Activated CD8-positive, alpha-beta memory T cell treated with anti-CD3 and anti-CD28 coated beads for 48 hours (primary cell): ENCODE data around the gene CFHR5.
"Not testable (repeated sequence)": the region's sequence is repeated elsewhere in the genome, so short reads cannot be mapped to it uniquely, and the experiment has no call there.

Source experiments
- DNase-seq, 3 experiments: peaks; one replicate each; pipeline ENCODE4 v3.0.0-alpha.2; 2020; ENCODE audit warnings: low read depth in 2 of 3, low spot score in 2 of 3

CFHR5 gene

DNA sequence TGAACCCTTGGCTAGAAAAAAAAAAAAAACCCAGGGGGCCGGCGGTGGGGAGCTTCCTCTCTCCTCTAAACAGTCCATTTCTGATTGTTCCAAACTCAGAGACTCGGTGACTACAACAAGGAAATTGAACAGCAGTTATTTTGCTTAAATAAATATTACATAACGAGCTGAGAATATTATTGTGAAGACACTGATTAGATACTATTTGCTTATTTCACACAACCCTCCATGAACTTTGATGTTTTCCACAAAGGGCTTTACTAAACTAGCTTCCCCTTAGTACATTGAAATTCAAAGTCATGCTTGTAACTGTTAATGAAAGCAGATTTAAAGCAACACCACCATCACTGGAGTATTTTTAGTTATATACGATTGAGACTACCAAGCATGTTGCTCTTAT, at the start of gene CFHR5:
CFHR5 (plus strand) TSS at position 279 of the 400 bp plus-strand sequence; CDS start at position 388, 109 bp downstream.
- no peak for DNase-seq

DNA sequence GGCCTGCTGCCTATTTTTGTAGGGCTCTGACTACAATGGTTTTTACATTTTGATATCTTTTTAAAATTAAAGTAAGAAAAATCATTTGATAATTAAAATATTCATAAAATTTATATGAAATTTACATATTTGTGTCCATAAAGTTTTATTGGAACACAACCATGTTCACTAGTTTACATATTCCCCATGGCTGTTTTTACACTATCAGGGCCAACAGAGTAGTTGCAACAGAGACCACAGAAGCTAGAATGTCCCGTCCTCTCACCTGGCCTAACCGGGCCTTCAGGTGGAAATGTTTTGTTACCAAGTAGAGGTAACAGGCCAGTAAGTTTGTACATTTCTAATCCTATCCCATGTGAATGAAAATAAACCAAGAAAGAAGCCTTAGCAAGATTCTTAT, 44.5 kb upstream of the CFHR5 start:
- not testable (repeated sequence) for DNase-seq

DNA sequence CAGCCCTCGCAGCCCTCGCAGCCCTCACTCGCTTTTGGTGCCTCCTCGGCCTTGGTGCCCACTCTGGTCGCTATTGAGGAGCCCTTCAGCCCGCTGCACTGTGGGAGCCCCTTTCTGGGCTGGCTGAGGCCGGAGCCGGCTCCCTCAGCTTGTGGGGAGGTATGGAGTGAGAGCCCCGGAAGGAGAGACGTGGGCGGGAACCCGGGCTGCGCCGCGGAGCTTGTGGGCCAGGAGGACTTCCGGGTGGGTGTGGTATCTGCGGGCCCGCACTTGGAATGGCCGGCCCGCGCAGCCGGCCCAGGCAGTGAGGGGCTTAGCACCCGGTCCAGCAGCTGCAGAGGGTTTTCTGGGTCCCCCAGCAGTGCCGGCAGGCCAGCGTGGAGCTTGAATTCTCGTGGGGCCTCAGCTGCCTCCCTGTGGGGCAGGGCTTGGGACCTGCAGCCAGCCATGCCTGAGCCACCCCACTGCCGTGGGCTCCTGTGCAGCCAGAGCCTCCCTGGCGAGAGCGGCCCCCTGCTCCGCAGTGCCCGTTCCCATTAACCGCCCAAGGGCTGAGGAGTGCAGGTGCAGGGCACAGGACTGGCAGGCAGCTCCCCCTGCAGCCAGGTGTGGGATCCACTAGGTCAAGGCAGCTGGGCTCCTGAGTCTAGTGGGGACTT, 43.7 kb upstream of the CFHR5 start:
- no peak for DNase-seq

DNA sequence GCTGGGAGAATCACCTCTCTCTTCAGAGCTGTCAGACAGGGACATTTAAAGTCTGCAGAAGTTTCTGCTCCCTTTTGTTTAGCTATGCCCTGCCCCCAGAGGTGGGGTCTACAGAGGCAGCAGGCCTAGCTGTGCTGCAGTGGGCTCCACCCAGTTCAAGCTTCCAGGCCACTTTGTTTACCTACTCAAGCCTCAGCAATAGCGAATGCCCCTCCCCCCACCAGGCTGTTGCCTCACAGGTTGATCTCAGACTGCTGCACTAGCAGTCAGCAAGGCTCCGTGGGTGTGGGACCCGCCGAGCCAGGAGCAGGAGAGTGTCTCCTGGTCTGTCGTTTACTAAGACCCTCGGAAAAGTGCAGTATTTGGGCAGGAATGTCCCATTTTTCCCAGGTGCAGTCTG, 35.9 kb upstream of the CFHR5 start:
- DNase-seq = not testable (repeated sequence)

DNA sequence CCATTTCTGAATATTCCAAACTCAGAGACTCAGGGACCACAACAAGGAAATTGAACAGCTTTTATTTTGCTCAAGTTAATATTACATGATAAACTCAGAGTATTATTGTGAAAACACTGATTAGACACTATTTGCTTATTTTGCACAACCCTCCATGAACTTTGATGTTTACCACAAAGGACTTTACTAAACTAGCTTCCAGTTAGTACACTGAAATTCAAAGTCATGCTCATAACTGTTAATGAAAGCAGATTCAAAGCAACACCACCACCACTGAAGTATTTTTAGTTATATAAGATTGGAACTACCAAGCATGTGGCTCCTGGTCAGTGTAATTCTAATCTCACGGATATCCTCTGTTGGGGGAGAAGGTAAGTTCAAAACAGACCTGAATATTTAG, 33.8 kb upstream of the CFHR5 start, which contains the start of gene CFHR2:
CFHR2 (plus strand) TSS at position 171 of the 400 bp plus-strand sequence; CDS start at position 314, 143 bp downstream.
- DNase-seq = not testable (repeated sequence)

DNA sequence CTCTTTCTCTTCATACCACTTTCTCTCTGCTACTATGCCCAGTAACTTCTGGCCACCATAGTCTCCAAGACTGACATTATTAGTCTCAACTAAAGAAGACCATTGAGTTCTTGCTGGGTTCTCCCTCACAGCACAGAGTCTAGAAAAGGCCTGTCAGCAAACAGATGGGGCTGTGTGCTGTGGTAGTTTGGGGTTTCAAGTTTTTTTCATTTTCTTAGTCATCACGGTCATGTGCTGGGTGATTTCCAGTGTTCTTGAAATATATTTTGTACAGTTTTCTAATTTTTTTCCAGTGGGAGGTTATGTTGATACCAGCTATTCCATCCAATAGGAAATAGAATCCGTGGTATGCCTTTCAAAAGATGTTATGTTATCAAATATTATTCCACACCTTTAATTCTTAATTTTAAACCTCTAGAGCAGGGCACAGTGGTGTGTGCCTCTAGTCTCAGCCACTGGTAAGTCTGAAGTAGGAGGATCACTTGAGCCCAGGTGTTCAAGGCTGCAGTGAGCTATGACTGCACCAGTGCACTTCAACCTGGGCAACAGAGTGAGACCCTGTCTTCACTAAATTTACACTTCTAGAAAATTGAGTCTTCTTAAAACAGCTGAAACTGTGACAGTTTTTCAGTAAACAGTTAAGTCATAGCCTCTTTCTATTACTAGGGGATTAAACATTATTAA, 25.5 kb upstream of the CFHR5 start:
- no peak for DNase-seq

DNA sequence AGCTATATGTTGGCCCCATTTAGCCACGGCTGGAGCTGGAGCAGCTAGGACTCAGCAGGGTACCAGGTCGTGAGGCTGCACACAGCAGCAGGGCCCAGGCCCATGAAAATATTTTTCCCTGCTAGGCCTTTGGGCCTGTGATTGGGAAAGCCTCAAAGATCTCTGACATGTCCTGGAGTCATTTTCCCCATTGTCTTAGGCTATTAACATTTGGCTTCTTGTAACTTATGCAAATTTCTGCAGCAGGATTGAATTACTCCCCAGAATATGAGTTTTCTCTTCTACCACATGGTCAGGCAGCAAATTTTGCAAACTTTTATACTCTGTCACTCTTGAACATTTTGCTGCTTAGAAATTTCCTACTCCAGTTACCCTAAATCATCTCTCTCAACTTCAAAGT, 22.6 kb upstream of the CFHR5 start:
- no peak for DNase-seq

DNA sequence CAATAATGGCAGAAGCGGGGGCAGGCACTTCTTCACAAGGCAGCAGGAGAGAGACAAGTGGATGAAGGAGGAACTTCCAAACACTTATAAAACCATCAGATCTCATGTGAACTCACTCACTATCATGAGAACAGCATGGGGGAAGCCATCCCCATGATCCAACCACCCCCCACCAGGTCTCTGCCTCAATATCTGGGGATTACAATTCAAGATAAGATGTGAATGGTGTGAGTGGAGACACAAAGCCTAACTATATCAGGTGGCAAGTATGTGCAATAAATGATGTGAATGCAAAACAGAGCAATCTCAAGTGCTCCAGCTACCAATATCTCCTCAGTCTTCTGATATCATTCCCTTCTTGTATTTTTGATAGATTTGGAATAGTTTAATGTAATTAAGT, 21.4 kb upstream of the CFHR5 start:
- DNase-seq = no peak

DNA sequence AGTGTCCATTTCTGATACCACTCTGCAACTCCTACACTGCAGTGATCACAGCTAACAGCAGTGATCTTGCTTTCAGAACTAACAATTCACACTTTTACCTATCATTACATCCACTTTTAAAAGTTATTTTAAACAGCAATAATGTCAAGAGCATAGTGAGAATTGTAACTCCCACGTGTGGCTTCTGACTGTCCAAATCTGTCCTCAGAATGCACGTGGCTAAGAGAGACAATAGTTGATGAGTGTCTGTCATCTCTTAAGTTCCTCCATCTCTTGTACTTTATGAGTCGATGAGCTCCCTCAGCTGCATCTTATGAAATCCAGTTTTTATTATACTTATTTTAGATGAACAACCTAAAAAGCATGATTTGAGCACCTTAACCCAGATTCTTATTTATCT, 16.5 kb upstream of the CFHR5 start:
- no peak for DNase-seq

DNA sequence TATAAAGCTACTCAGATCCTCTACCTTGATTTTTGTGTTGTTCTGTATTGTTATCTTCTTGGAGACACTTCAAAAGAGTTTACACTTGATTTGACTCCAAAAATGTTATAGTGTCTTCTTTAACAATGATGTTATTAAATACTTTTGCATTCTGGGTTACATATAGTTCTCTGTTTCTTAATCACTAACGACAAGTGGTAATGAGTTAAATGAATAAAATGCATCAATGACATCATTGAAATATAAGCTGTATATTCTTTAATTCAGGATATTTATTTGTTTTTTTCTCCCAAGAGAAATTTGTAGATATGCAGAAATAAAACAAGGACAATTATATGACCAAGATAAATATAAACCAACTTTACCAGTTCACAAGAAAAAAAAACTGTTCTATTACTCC, 7.2 kb upstream of the CFHR5 start:
- no peak for DNase-seq

DNA sequence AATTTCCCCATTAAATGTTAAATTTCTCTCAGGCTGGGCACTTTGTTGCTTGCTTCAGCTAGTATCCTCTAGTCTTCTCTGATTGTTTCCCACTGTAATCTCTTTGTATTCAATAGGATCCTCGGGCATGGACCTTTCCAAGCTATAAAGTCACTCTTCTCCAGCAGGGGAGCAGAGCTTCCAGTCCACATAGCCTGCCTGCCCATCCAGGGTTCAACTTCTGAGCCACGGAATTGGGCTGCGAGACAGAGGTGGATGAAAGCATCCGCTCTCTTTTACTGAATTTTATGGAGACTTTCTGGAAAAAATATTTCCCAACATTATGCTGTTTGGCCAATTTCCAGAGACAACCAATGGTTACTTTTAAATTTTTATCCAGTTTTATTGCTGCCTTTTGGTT, 1.1 kb upstream of the CFHR5 start:
- no peak for DNase-seq

DNA sequence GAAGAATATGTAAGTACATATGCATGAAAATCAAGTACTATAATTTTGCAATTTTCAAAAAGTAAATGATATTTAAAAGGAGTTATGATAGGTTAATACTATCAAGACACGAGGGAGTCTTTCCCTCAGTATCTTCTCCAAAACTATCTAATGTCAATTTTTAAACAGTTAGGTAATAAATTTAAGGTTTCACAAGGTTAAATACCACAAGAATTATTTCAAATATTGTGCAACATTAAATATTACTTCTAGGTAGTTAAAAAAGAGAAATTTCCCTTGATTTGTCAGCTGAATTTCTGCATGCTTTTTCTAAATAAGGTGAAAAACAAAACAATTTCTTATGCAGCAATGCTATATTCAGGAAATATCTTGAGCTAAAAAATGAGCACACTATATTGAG, 3.5 kb downstream of the CFHR5 start:
- no peak for DNase-seq

DNA sequence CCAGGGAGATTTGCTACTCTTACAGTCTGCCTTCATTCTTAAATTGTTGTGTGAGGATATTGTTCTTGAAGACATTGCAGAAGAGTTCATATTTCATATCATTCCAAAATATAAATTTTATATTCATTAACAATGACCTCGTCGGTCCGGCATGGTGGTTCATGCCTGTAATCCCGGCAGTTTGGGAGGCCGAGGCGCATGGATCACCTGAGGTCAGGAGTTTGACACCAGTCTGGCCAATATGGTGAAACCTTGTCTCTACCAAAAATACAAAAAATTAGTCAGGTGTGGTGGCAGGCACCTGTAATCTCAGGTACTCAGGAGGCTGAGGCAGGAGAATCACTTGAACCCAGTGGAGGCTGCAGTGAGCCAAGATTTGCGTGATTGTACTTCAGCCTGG, 4.9 kb downstream of the CFHR5 start:
- DNase-seq = not testable (repeated sequence)

DNA sequence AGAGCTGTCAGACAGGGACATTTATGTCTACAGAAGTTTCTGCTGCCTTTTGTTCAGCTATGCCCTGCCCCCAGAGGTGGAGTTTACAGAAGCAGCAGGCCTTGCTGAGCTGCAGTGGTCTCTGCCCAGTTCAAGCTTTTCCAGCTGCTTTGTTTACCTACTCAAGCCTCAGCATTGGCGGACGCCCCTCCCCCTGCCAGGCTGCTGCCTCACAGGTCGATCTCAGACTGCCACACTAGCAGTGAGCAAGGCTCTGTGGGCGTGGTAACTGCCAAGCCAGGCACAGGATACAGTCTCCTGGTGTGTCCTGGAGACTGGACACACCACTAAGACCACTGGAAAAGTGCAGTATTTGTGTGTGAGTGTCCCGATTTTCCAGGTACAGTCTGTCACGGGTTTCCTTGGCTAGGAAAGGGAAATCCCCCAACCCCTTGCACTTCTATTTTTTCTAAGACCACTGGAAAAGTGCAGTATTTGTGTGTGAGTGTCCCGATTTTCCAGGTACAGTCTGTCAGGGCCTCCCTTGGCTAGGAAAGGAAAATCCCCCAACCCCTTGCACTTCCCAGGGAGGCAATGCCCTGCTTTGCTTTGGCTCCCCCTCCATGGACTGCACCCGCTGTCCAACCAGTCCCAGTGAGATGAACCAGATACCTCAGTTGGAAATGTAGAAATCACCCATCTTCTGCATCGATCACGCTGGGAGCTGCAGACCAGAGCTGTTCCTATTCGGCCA, 14.7 kb downstream of the CFHR5 start:
- DNase-seq = not testable (repeated sequence)

DNA sequence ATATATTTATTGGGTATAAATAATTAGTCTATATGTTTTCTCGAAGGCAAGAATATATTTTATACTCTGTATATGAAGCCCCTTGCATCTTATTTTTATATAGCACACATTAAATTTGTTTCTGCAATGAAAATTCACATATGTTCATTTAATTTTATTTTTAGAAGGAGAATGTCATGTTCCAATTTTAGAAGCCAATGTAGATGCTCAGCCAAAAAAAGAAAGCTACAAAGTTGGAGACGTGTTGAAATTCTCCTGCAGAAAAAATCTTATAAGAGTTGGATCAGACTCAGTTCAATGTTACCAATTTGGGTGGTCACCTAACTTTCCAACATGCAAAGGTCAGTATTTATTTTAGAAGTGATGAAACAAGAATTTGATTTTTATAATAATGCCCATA, 16.6 kb downstream of the CFHR5 start:
- no peak for DNase-seq

DNA sequence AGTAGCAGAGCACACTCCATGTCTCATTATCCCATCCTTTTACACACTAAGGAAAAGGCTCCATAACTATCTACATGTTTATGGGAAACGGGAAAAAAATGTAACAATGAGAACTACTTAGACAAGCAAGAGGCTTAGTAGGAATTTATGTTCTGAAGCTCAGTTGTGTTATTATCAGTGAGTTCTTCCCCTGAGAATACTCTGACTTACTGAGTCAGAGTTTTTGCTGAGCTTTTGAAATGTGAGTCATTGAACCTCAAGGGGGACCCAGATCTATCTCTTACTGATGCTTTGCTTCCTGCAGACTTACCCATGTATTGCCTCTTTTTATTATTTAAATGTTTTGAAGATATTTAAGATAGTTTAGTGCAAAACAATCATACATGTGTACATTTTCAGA, 20.1 kb downstream of the CFHR5 start:
- DNase-seq = no peak

DNA sequence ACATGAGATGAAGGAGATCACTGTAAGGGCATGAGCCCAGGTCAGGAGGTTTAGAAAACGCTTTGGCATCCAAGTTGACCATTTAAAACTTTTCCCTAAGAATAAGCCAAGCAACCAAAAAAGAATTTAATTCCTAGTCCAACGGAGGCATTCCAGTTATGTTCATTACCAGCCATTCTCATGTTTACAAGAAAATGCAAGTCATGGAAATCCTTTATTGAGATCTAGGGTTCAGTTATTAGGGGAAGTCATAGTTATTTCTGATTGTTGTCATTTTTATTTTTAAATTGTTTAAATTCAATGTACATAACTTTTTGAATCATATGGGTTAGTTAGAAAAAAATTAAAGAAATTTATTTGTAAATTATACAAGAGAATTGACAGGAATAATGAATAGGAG, 24.5 kb downstream of the CFHR5 start:
- DNase-seq = no peak

DNA sequence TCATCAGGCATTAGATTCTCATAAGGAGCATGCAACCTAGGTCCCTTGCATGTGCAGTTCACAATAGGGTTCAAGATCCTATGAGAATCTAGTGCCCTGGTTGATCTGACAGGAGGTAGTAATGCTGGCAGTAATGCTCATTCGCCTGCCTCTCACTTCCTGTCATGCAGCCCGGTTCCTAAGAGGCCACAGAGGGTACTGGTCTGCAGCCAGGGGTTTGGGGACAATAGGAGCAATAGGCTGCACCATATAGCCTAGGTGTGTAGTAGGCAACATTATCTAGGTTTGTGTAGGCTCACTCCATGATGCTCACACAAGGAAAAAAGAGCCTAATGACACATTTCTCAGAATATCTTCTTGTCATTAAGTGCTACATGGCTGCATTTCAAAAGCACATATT, 25.8 kb downstream of the CFHR5 start:
- no peak for DNase-seq

DNA sequence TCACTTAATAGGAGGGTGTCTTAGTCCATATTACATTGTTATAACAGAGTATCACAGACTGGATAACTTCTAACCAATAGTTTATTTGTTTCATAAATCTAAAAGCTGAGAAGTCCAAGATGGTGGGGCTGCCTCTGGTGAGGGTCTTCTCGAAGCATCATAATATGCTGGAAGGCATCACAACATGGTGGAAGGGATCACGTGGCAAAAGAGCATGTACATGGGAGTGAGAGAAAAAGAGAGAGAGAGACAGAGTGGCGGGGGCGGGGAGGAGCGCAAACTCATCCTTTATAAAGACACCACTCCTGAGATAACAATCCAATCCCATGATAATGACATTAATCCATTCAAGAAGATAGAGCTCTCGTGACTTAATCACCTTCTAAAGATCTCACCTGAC, 31.5 kb downstream of the CFHR5 start:
- DNase-seq = no peak

DNA sequence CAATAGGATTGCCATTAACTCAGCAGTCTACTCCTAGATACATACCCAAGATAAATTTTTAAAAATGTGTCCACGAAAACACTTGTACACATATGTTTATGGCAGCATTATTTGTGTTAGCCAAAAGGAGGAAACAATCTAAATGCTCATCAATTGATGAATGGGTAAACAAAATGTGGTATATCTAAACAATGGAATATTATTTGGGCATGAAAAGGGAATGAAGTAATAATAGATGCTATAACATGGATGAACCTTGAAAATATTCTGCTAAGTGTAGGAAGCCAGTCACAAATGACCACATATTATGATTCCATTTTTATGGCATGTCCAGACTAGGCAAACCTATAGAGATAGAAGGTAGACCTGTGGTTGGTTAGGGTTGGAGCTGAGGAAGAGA, 34.3 kb downstream of the CFHR5 start:
- DNase-seq = no peak

DNA sequence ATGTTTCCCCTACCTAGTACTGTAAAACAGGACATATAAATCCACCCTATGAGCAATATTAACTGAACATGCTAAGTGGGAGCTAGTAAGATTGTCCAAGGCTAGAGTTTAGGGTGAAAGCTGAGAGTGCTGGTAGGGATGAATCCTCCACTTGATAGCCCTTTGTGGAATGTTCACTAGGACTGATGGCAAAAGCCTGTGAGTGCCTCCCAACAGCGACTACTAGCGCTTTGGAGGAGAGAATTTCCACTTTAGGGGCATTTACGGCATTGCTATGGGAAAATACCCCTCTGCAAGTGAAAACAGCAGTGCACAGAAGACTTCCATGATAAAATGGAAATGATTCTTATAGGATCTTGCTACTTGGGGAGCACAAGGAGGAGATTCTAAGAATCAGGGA, 35.9 kb downstream of the CFHR5 start:
- DNase-seq = no peak

DNA sequence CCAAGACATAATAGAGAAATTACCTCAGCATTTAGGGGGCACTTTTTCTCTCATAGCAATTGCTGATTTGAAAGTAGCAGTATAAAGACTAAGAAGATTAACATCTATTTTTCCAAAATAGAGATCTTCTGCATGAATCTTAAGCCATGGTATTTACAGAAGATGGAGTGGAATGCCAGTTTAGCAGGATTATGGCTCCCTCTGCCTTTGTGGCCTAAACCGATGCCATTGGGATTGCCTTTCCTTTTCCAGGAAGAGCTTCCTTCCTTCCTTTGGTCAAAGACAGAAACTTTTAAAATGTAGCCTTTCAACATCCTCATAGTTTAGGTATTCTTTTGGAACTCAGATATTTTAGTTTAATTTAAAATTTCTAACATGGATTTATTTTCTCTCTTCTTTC, 39.4 kb downstream of the CFHR5 start:
- no peak for DNase-seq
